Measurements from ENCODE around the gene GLTP. TPM values are rescaled to one million over a fixed set of nuclear protein-coding genes. Genes with fewer than 3 reads are reported as not detected.
"Not testable (repeated sequence)": the region's sequence is repeated elsewhere in the genome, so short reads cannot be mapped to it uniquely, and the experiment has no call there.

The GLTP gene
- total RNA-seq, 1 experiment from 2014 or later = 37.9 TPM

- no peak for DNase-seq (ENCODE audit: low spot score)
Measured at GRCh38 chr12:109878247-109878625, 2.1 kb downstream of the GLTP start.

DNA sequence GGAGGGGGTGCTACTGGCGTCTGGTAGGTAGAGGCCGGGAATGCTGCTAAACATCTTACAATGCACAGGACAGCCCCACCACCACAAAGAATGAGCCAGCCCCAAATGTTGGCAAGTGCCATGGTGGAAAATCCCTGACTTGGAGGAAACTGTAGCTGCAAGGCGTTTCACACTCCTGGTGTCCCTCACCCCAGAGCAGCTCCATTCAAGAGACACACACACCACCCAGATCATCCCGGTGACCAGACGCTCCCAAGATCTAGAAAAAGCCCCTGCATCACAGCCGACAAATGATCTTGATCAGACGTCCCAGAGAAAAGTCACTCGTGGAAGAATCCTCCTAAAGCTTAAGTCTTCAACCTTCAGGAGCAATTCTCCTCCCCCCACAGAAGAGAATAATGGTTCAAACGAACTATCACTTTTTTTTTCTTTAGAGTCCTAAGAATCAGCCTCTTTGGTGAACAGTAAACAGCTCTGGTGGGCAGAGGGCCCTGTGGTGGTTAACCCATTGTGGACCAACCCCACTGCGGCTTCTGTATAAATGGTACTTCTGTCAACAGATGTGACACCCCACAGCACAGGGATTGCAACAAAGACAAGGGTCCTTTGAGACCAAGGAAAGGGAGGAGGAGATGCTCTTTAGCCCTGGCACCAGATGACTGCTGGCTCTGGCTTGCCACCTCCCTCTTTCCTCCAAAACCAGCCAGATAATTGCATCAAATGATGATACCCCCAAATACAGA is 2.7 kb downstream of the GLTP start:
- no peak for DNase-seq (ENCODE audit: low spot score)

DNA sequence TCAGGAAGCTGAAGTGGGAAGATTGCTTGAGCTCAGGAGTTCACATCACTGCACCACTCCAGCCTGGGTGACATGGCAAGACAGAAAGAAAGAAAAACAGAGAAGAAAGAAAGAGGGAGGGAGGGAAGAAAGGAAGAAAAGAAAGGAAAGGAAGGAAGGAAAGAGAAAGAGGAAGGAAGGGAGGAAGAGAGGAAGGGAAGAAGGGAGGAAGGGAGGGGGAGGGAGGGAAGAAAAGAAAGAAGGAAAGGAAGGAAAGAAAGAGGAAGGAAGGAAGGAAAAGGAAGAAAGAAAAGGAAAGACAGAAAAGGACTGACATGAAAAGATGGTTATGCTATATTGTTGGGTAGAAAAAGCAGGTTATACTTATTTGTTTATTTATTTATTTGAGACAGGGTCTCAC is 3.9 kb downstream of the GLTP start:
- no peak for DNase-seq (ENCODE audit: low spot score)

DNA sequence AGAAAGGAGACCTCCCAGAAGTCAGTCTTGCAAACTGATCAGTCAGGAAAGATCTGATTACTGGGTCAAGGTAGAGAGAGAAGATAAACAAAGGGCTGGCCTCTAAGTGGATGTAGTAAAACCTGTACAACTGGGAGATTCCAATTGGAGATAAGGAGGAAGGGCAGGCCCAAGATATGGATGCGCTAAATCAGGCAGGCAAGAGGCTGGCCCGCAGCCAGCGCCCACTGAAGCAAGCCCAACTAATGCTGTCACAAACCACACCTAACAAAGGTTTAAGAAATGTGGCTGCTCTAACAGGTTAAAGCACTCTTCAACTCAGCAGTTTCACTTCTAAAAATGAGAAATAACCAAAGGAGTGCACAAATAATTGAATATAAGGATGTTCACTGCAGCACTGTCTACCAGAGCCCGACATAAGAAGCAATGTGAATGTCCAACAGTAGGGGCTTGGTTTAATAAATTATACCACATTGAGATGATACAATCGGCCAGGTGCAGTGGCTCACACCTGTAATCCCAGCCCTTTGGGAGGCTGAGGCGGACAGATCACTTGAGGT is 4.7 kb downstream of the GLTP start:
- no peak for DNase-seq (ENCODE audit: low spot score)

DNA sequence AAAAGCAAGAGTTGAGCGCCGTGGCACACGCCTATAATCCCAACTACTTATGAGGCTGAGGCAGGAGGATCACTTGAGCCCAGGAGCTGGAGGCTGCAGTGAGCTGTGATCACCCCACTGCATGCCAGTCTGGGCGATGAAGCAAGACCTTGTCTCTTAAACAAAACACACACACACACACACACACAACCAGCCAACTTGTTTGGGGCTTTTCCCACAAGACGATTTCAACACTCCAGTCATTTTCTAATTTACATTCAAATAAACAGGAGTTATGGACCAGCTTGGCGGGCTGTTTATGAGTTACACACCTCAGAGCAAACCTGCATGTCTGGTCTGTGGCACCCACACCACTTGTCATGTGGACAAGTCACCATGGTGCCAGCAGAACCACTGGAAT is 6.7 kb downstream of the GLTP start:
- no peak for DNase-seq (ENCODE audit: low spot score)

GRCh38 chr12:109871668-109872314 is 8.6 kb downstream of the GLTP start:
- no peak for DNase-seq (ENCODE audit: low spot score)

DNA sequence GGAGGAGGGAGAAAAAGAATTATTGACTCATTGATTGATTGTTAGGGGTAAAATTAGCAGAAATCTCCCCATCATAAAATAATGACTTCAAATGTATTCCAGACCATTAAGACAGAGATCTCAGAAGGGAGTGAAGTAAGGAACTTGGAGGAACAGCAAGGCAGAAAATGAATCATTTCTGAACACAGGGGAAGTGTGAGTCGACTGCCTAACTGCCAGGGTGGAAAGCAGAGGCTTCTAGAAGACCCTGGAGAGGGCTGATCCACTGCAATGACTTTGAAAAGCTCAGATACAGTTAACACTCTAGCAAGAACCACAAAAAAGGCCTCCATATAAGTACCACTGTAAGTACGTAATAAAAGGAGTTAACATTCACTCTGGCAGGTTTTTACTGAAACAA is 9.7 kb downstream of the GLTP start:
- no peak for DNase-seq (ENCODE audit: low spot score)

- no peak for DNase-seq (ENCODE audit: low spot score)
Measured at GRCh38 chr12:109868182-109869051, 11.9 kb downstream of the GLTP start.

DNA sequence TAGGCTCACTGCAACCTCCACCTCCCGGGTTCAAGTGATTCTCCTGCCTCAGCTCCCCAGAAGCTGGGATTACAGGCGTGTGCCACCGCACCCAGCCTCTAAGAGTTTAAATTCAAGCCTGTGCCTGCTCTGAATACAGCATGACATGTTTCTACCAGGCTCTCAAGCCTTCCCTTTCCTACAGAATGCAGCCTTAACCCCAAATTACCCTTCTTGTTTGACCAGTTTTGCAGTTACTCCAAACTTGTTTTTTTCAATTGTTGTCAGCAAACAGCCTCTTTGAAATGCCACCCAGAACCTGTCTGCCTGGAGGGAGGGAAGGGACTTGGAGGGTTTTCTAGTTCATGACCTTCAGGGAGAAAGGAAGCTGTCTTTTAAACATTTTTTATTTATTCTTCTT is 15.4 kb downstream of the GLTP start:
- DNase-seq (ENCODE audit: low spot score) = no peak

- no peak for DNase-seq (ENCODE audit: low spot score)
Measured at GRCh38 chr12:109863847-109864712, 16.3 kb downstream of the GLTP start.

DNA sequence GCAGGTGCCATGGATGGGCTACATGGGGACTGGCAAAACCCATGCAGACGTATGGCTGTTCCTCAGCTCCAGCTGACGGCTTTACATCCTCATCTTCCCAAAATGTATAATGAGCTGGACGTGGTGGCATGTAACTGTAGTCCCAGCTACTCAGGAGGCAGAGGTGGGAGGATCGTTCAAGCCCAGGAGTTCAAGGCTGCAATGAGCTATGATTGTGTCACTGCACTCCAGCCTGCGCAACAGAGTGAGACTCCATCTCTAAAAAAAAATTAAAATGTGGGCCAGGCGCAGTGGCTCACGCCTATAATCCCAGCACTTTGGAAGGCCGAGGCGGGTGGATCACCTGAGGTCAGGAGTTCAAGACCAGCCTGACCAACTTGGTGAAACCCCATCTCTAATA is 17.9 kb downstream of the GLTP start:
- not testable (repeated sequence) for DNase-seq (ENCODE audit: low spot score)

- DNase-seq (ENCODE audit: low spot score) = no peak
Measured at GRCh38 chr12:109861689-109862314, 18.5 kb downstream of the GLTP start.

DNA sequence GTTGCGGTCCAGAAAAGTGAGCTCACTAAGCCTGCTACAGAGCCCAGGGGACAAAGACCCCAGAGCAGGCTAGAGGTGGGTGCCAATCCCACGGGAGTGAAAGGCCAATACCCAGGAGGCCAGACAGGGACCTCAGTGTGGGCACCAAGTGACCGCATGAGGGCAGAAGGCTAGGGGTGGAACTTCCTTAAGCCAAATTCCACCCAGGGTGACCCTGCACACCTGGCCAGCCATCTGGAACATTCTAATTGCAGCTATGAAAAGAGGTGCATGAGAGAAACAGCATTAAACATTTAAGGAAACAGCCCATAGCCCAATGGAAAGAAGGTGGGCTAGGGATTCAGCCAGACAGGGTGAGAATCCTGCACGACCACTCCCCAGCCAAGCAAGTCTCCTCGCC is 19.4 kb downstream of the GLTP start:
- DNase-seq (ENCODE audit: low spot score) = no peak

GRCh38 chr12:109858764-109859163 is 21.6 kb downstream of the GLTP start:
- DNase-seq (ENCODE audit: low spot score) = no peak

GRCh38 chr12:109857715-109858114 is 22.6 kb downstream of the GLTP start:
- no peak for DNase-seq (ENCODE audit: low spot score)

GRCh38 chr12:109855377-109855776 is 25.0 kb downstream of the GLTP start:
- DNase-seq (ENCODE audit: low spot score) = no peak

DNA sequence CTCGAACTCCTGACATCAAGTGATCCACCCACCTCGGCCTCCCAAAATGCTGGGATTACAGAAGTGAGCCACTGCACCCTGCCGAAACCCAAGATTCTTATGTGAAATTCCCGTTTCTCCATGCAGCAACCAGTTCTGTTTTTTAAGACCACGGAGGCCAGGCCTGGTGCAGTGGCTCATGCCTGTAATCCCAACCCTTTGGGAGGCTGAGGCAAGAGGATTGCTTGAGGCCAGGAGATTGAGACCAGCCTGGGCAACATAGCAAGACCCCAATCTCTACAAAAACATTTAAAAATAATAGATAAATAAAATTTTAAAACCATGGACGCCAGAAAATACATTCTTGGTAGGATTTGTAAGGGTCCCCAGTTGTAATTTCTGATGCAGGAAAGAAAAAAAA is 29.8 kb downstream of the GLTP start:
- DNase-seq (ENCODE audit: low spot score) = not testable (repeated sequence)

DNA sequence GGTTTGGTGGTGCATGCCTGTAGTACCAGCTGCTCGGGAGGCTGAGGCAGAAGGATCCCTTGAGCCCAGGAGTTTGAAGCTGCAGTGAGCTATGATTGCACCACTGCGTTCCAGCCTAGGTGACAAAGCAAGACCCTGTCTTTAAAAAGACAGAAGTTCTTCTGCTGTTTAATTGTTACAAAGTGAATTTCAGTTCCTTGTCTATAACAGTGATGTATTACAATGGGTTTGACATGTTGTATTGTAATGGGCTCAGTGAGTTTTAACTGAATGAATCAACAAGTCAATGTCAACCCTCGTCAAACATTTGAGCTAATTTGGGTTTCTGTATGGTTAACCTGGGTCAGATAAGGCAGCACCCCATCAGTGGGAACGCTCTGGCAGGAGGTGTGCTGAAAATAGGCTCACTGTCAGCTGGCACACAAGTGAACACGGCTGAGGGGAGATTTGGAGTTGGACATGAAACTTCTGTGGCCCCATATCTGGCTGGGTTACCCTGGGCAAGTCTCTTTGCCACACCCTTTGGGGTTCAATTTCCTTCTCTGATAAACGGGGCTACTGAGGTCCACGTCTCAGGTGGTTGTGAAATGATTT is 33.1 kb downstream of the GLTP start:
- DNase-seq (ENCODE audit: low spot score) = no peak

DNA sequence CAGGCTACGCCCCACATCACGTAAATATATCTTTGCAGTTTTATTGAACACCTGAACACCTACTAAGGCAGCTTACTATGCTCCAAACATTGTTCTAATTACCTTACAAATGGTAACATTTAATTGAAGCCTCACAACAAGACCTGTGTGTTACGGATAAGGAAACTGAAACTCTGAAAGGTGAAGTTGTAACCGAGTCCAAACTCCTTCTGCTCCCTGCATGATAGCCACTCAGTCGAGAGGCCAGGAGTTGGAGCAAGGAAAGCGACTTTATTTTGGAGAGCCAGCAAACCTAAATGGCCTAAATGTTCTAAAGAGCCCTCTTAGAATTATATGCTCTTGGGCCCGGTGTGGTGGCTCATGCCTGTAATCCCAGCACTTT is 34.5 kb downstream of the GLTP start:
- DNase-seq (ENCODE audit: low spot score) = no peak

GRCh38 chr12:109844983-109845823 is 35.1 kb downstream of the GLTP start:
- DNase-seq (ENCODE audit: low spot score) = peak; percentile 63

All from A172 (cell line).